H1 (cell line): Measurements from ENCODE around the gene TBCD. TPM values are rescaled to one million over a fixed set of nuclear protein-coding genes. Genes with fewer than 3 reads are reported as not detected.

Source experiments
- KDM1A ChIP-seq: fragments of 200-600, 300-600 bp; sonication (generic); IDR thresholded peaks from 2 replicates; pipeline ENCODE4 v1.7.1; 2016; ENCODE audit warnings: mild to moderate bottlenecking, low read length, borderline replicate concordance
- MAFK ChIP-seq: IDR thresholded peaks from 2 replicates; pipeline ENCODE4 v1.6.1; 2012; ENCODE audit warnings: low read depth, mild to moderate bottlenecking, improper control_type of control experiment, low read length
- POLR2AphosphoS5 ChIP-seq: IDR thresholded peaks from 2 replicates; pipeline ENCODE4 v1.6.1; 2011; ENCODE audit warnings: low read depth, low read length
- polyA plus RNA-seq, 7 experiments: library from polyadenylated mRNA; depleted of rRNA in 3 of 7; stranded (reverse) in 5 of 7; unstranded in 2 of 7; fragments of >200 nt in 5 of 7; fragments of 200-250 nt in 2 of 7; gene quantifications; 1 replicate in 5 of 7; 2 replicates in 1 of 7; 4 replicates in 1 of 7; pipeline versions ENCODE4 v1.2.1 to v1.2.3, GENCODE V29; 2011 to 2013; ENCODE audit warnings: missing spikeins in 2 of 7, mixed read lengths in 2 of 7
- total RNA-seq: library from RNA; stranded (reverse); fragmentation: NEBNext Ultra II Directional; extraction: Animal tissue kit (Norgen Biotek cat#: 25700); gene quantifications from 2 replicates; pipeline ENCODE4 v1.2.1, GENCODE V29; 2021
- TF ChIP-seq, protein P1 (sequence below): fragments of 300-600 bp; sonication (generic); IDR thresholded peaks from 2 replicates; pipeline ENCODE4 v1.7.1; 2012; ENCODE audit warnings: low read length, moderate library complexity, mild to moderate bottlenecking, inconsistent platforms; ENCODE audit not compliant: insufficient replicate concordance

TBCD gene
- total and polyA plus RNA-seq, 2 of the 8 experiments (the other 6 are each of a cell fraction or from before 2014, with no cell fraction given), result 118 to 162 TPM

DNA sequence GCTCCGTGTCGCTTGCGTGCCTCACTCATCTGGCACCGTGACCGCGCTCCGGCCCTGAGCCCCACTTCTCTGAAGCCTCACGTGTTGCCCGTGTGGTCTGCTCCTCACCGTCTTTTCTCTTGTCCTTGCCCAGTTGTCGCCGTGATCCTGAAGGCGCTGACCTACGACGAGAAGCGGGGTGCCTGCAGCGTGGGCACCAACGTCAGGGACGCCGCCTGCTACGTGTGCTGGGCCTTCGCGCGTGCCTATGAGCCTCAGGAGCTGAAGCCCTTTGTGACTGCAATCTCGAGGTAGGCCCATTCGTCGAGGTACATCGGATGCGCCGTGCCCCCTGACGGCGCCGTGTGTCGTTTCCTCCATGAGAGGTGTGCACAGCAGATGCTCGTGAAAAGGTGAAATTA lies 118.2 kb downstream of the TBCD start (continued):
- TF ChIP-seq, protein P1, sequence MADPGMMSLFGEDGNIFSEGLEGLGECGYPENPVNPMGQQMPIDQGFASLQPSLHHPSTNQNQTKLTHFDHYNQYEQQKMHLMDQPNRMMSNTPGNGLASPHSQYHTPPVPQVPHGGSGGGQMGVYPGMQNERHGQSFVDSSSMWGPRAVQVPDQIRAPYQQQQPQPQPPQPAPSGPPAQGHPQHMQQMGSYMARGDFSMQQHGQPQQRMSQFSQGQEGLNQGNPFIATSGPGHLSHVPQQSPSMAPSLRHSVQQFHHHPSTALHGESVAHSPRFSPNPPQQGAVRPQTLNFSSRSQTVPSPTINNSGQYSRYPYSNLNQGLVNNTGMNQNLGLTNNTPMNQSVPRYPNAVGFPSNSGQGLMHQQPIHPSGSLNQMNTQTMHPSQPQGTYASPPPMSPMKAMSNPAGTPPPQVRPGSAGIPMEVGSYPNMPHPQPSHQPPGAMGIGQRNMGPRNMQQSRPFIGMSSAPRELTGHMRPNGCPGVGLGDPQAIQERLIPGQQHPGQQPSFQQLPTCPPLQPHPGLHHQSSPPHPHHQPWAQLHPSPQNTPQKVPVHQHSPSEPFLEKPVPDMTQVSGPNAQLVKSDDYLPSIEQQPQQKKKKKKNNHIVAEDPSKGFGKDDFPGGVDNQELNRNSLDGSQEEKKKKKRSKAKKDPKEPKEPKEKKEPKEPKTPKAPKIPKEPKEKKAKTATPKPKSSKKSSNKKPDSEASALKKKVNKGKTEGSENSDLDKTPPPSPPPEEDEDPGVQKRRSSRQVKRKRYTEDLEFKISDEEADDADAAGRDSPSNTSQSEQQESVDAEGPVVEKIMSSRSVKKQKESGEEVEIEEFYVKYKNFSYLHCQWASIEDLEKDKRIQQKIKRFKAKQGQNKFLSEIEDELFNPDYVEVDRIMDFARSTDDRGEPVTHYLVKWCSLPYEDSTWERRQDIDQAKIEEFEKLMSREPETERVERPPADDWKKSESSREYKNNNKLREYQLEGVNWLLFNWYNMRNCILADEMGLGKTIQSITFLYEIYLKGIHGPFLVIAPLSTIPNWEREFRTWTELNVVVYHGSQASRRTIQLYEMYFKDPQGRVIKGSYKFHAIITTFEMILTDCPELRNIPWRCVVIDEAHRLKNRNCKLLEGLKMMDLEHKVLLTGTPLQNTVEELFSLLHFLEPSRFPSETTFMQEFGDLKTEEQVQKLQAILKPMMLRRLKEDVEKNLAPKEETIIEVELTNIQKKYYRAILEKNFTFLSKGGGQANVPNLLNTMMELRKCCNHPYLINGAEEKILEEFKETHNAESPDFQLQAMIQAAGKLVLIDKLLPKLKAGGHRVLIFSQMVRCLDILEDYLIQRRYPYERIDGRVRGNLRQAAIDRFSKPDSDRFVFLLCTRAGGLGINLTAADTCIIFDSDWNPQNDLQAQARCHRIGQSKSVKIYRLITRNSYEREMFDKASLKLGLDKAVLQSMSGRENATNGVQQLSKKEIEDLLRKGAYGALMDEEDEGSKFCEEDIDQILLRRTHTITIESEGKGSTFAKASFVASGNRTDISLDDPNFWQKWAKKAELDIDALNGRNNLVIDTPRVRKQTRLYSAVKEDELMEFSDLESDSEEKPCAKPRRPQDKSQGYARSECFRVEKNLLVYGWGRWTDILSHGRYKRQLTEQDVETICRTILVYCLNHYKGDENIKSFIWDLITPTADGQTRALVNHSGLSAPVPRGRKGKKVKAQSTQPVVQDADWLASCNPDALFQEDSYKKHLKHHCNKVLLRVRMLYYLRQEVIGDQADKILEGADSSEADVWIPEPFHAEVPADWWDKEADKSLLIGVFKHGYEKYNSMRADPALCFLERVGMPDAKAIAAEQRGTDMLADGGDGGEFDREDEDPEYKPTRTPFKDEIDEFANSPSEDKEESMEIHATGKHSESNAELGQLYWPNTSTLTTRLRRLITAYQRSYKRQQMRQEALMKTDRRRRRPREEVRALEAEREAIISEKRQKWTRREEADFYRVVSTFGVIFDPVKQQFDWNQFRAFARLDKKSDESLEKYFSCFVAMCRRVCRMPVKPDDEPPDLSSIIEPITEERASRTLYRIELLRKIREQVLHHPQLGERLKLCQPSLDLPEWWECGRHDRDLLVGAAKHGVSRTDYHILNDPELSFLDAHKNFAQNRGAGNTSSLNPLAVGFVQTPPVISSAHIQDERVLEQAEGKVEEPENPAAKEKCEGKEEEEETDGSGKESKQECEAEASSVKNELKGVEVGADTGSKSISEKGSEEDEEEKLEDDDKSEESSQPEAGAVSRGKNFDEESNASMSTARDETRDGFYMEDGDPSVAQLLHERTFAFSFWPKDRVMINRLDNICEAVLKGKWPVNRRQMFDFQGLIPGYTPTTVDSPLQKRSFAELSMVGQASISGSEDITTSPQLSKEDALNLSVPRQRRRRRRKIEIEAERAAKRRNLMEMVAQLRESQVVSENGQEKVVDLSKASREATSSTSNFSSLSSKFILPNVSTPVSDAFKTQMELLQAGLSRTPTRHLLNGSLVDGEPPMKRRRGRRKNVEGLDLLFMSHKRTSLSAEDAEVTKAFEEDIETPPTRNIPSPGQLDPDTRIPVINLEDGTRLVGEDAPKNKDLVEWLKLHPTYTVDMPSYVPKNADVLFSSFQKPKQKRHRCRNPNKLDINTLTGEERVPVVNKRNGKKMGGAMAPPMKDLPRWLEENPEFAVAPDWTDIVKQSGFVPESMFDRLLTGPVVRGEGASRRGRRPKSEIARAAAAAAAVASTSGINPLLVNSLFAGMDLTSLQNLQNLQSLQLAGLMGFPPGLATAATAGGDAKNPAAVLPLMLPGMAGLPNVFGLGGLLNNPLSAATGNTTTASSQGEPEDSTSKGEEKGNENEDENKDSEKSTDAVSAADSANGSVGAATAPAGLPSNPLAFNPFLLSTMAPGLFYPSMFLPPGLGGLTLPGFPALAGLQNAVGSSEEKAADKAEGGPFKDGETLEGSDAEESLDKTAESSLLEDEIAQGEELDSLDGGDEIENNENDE, result no peak
- TF ChIP-seq POLR2AphosphoS5 (no peak), MAFK (no peak), KDM1A (no peak)
